ENCODE measurements around the gene ENG.

ENG gene

GRCh38 chr9:127812936-127813675 is 41.4 kb downstream of the ENG start:
- no peak for DNase-seq

DNA sequence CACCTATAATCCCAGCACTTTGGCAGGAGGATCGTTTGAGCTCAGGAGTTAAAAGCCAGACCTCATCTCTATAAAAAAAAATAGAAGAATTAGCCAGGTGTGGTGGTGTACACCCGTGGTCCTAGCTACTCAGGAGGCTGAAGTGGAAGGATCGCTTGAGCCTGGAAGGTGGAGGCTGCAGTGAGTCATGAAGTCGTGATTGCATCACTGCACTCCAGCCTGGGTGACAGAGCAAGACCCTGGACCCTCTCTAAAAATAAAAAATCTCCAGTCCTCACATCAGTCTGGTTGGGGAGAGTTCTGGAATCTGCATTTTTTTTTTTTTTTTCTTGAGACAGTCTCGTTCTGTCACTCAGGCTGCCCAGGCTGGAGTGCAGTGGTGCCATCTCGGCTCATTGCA is 42.4 kb downstream of the ENG start:
- DNase-seq, result no peak

DNA sequence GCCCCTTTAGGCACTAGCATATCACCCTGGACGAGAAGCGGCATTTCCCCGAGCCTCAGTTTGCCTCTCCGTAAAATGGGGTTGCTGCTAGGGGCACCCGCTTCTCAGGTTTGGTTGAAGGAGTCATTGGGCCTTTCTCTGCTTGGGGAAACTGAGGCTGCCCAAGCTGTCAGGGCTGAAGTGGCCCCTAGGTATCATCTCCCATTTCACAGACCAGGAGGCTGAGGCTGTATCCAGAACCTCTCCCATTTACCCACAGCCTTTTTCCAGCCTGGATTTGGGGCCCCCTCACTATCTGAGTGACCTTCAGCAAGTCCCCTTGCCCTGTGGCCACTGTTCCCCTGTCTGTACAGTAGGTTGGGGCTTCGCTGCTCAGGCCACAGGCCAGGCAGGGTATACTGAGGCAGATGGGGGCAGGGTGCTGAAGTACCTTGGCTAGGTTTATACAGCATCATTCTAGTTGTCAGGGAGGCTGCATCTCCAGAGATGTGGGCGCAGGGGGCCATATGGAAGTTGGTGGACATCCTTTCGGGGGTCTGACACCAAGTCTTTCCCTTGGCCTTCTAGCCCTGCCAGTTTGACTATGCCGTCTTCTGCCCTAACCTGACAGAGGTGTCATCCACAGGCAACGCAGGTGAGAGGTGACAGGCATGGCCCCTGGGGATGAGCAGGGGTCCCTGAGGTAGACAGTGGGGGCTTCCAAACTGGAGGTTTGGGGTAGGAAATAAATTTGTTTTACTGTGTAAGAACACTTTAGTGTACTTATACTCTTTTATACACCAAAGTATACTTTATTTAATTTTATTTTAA is 43.9 kb downstream of the ENG start:
- no peak for DNase-seq

- DNase-seq, result no peak
Measured at GRCh38 chr9:127809540-127810377, 44.7 kb downstream of the ENG start.

DNA sequence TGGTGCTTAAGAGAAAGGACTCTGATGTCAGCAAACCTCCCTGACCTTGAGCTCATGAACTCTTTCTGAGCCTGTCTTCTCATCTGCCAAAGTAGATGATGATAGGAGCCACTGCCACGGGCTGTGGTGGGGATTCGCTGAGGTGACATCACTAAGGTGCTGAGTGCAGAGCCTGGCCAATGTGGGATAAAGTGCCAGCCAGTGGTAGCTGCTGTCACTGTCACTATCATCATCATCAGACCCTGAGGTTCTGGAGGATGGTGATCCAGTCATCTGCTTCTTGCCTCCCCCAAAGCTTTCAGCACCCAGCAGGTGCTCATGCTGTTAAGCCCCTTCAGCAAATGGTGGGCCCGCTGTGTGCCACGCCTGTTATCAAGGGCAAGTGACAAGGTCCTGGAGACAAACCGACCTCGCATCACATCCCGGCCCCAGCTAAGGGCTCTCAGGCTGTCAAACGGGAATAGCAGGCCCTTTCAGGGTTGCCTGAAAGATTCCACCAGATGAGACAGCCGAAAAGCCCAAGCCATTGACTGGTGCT is 45.4 kb downstream of the ENG start:
- DNase-seq, result no peak

GRCh38 chr9:127808347-127809001 is 46.0 kb downstream of the ENG start:
- DNase-seq, result no peak

- DNase-seq, result no peak
Measured at GRCh38 chr9:127806871-127807270, 47.6 kb downstream of the ENG start.

DNA sequence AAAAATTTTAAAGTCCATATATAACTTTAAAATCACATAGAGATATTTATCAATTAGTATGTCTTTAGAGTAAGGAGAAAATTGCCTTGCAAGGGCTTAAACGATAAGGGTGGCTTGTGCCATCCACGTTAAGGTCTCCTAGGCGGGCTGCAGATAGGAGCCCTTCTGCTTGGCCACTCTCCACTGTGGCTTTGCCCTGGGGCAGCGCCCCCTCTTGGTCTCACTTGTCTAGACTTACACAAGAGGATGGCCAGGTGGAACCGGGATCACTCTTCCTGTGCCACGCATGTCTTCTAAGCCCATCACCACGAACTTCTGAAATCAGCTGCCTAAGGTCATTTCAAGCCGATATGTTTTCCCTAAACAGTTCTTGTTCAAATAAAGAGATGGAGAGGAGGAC is 48.8 kb downstream of the ENG start:
- DNase-seq, result peak in 1 of 2 donors; percentile 36

DNA sequence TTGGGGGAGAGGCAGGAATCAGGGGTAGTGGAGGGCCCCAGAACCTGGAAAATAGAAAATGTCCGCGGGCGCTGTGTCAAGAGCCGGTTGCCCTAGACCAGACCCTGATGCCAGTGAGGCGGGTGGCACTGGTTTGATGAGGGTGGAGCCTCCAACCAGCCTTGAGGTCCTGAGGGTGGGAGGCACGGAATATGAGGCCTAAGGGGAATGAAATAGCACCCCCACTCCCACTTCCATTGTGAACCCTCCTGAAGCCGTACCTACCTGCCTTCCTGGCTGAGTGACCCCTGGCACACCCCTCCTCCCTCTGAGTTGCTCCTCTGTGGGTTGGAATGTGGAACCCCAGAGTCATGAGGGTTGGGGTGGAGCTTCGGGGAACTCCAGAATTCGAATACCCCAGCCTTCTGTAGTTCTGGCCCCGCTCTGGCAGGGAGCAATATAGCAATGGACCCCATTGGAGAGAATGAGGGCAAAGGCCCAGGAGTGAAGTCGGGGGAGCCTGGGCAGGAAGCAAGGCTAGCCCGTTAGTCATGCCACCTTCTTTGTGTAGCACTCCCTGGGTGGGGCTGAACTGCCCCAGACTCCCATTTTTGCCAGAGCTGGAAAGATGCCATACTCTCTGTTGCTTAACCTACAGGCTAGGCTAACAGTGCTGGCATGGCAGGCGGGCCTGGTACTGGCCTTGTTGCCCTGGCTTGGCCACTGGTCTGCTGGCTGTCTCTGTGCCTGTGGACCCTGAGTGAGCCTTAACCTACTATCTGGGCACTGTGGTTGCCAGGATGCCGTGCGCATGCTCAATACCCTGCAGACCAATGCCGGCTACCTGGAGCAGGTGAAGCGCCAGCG is 50.7 kb downstream of the ENG start:
- DNase-seq, result peak in 1 of 2 donors; percentile 31

DNA sequence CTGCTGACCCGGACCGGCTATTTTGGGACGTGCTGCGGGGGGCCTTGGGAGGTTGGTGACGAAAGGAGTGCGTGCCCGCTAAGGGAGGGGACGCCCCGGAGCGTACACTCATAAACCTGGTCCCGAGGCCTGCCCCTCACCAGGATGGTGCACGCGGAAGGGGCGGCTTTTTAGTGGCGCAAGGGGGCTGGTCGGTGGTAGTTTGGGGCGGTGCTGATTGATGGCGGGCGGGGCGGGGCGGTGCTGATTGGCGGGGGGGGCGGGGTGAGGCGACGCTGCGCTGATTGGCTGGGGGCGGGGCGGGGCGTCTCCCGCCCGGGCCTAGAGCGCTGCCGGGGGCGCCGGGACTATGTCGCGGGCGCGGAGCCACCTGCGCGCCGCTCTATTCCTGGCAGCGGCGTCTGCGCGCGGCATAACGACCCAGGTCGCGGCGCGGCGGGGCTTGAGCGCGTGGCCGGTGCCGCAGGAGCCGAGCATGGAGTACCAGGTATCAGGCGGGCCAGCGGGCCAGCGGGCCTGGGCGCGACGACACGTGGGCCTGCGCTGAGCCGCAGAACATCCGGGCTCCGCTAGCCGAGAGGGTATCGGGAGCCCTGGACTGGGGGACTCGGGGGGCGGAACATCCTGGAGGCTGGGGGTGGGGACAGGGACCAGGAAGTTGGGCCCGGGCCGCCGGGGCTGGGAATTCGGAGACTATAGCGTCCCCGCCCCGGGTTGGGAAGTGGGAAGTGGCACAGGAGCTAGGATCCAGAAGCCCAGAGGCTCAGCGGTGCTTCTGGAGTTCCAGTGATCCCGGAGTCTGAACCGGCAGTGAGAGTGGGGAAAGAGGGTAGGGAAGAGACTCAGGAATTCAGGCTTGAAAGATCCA is 51.6 kb downstream of the ENG start, which contains the start of gene FPGS:
Gene FPGS (plus strand): TSS at position 307 of the 868 bp plus-strand sequence. CDS start 43 bp downstream, at position 350.
- DNase-seq, result peak; percentile 80 to 86

- no peak for DNase-seq
Measured at GRCh38 chr9:127801955-127802575, 52.4 kb downstream of the ENG start.

DNA sequence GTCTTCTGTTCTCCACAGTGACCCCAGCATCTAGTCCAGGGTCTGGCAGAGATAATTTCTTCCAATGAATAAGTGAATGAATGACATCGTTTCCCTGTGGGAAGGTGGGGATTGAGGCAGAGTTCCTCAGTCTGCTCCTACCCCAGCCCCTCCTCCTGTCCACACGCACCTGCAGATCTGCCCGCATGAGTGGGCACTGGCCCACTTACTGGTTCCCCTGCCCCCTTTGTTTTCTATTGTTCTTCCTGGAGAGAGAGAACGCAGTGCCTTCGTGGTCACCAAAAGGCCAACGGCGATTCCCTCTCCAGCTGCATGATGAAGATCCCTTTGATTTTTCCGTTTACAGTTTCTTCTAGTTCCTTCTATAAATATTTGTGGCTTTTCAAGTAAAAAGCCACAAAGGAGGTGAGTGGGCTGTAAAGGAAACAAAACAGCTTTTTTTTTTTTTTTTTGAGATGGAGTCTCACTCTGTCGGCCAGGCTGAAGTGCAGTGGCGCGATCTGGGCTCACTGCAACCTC is 57.5 kb downstream of the ENG start:
- DNase-seq, result no peak

DNA sequence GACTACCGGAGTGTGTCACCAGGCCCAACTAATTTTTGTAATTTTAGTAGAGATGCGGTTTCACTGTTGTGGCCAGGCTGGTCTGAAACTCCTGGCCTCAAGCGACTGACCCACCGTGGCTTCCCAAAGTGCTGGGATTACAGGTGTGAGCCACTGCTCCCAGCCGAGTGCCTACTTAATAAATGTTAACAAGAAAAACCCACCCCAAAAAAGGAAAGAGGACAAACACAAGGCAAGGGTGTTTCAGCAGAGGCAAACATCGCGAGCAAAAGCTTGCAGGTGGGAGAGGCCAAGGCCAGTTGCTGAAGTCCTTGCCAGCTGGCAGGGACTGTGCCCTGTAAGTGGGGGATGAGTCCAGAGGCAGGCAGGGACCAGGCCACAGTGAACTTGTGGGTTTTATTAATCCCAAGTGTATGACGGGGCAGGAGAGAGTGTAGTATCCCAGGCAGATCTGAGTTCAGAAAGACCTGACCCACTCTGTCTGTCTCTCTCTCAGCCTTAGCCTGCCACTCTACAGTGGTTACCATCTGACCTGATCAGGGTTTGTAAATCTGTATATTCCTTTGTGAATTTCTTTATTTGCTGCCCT is 58.1 kb downstream of the ENG start:
- no peak for DNase-seq

- DNase-seq, result no peak
Measured at GRCh38 chr9:127794001-127794791, 60.3 kb downstream of the ENG start.

- no peak for DNase-seq
Measured at GRCh38 chr9:127793093-127793708, 61.3 kb downstream of the ENG start.

DNA sequence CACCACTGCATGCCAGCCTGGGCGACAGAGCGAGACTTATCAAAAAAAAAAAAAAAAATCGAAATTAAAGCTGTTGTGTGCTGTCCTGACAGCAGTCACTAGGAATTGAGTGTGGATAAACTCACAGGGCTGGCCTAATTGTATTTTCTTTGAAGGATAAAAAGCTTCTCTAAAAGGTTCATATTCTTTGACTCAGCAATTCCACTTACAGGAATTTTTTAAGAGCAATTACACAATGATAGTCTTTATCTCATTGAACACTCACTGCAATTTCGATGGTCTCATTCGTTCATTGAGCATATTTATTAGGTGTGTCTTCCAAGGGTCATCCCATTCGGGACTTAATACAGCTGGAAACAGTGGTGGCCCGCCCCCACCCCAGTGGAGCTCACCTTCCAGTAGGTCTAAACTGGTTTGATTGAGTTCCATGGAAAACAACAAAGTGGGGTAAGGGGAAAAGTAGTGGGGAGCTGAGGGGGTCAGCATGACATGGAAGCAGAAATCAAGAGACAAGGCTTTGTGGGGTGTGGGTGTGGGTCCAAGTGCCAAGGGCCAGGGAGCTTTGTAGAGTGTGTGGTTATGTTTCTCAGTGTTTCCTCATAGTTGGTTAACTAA is 61.9 kb downstream of the ENG start:
- DNase-seq, result no peak

DNA sequence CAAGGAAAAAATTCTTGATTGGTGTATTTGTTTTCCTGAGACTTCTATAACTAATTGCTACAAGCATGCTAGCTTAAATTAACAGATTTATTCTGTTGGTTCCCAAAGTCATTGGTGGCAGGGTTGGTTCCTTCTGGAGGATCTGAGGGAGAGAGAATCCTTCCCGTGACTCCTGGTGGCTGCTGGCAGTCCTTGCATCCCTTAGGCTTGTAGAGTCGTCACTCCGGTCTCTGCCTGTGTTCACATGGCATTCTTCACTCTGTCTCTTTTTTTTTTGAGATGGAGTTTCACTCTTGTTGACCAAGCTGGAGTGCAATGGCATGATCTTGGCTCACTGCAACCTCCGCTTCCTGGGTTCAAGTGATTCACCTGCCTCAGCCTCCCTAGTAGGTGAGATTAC is 63.4 kb downstream of the ENG start:
- DNase-seq, result no peak

Measured in activated CD4-positive, alpha-beta T cell treated with anti-CD3 and anti-CD28 coated beads for 4 hours (primary cell).